ENCODE data around the gene ODF2. TPM values are rescaled to one million over a fixed set of nuclear protein-coding genes. Genes with fewer than 3 reads are reported as not detected.

ODF2 gene
- total and polyA plus RNA-seq, 10 of the 15 experiments (the other 5 are each of a cell fraction or from before 2014, with no cell fraction given): 8.7 to 65.1 (median 38.5) TPM

- TF ChIP-seq POLR2AphosphoS5 (IDR thresholded peaks at IDR 0.05; ENCODE audit: low read length) (peak; percentile 82), GATAD2B (conservative IDR thresholded peaks at IDR 0.05; ENCODE audit: low read depth) (peak; percentile 94), KLF5 (IDR thresholded peaks at IDR 0.05; ENCODE audit: partially characterized antibody) (peak; percentile 65), CBX3 (IDR thresholded peaks at IDR 0.05; ENCODE audit: borderline replicate concordance, low read depth) (no peak), IRF5 (IDR thresholded peaks at IDR 0.05; ENCODE audit: borderline replicate concordance) (no peak), ZBTB33 (IDR thresholded peaks at IDR 0.05) (no peak), ZNF274 (IDR thresholded peaks at IDR 0.05; ENCODE audit: insufficient read depth, insufficient read length) (no peak), NFIC (IDR thresholded peaks at IDR 0.05; ENCODE audit: low read depth, low read length) (no peak)
These were observed 48.9 kb downstream of the ODF2 start, which contains the start of gene GLE1 (continued) for GRCh38 chr9:128504485-128505413.
